GF-D8 (cell line): ENCODE data around the gene PRSS1.
"Not testable (repeated sequence)": the region's sequence is repeated elsewhere in the genome, so short reads cannot be mapped to it uniquely, and the experiment has no call there.

Experiments
- DNase-seq: peaks from one replicate; lab custom pipeline; 2025; lab: John Stamatoyannopoulos, UW

The PRSS1 gene

GRCh38 chr7:142773937-142774744 is 24.9 kb downstream of the PRSS1 start:
- DNase-seq: no peak

GRCh38 chr7:142774826-142775225 is 25.6 kb downstream of the PRSS1 start:
- DNase-seq: no peak

GRCh38 chr7:142775351-142776115 is 26.3 kb downstream of the PRSS1 start:
- not testable (repeated sequence) for DNase-seq

GRCh38 chr7:142776206-142776844 is 27.1 kb downstream of the PRSS1 start:
- no peak for DNase-seq

- DNase-seq: not testable (repeated sequence)
These were observed 27.6 kb downstream of the PRSS1 start for GRCh38 chr7:142776845-142777225.

GRCh38 chr7:142777318-142777717 is 28.0 kb downstream of the PRSS1 start:
- no peak for DNase-seq

GRCh38 chr7:142782922-142783900 is 33.9 kb downstream of the PRSS1 start:
- DNase-seq: peak; percentile 81

GRCh38 chr7:142784096-142784495 is 34.8 kb downstream of the PRSS1 start:
- peak; percentile 39 for DNase-seq

GRCh38 chr7:142784716-142785115 is 35.4 kb downstream of the PRSS1 start:
- no peak for DNase-seq

GRCh38 chr7:142785841-142786250 is 36.6 kb downstream of the PRSS1 start:
- DNase-seq: no peak

GRCh38 chr7:142787034-142787768 is 37.9 kb downstream of the PRSS1 start:
- no peak for DNase-seq

GRCh38 chr7:142787783-142788182 is 38.5 kb downstream of the PRSS1 start:
- DNase-seq: no peak

GRCh38 chr7:142788303-142789289 is 39.3 kb downstream of the PRSS1 start:
- DNase-seq: no peak

- no peak for DNase-seq
These were observed 40.2 kb downstream of the PRSS1 start for GRCh38 chr7:142789441-142789840.

- DNase-seq: no peak
These were observed 40.8 kb downstream of the PRSS1 start for GRCh38 chr7:142790056-142790455.

- no peak for DNase-seq
These were observed 41.3 kb downstream of the PRSS1 start for GRCh38 chr7:142790555-142790954.

GRCh38 chr7:142791502-142791901 is 42.2 kb downstream of the PRSS1 start:
- DNase-seq: no peak

GRCh38 chr7:142792129-142792528 is 42.9 kb downstream of the PRSS1 start:
- no peak for DNase-seq

- no peak for DNase-seq
These were observed 43.3 kb downstream of the PRSS1 start for GRCh38 chr7:142792593-142792992.

GRCh38 chr7:142793156-142793555 is 43.9 kb downstream of the PRSS1 start:
- DNase-seq: no peak
